ENCODE results near the gene NYAP2.

- no peak for TF ChIP-seq ZNF274 (IDR thresholded peaks at IDR 0.05; ENCODE audit: low read depth, low read length)
- no peak for TF ChIP-seq YY1 (IDR thresholded peaks at IDR 0.05; ENCODE audit: insufficient read depth, insufficient read length)
- no peak for TF ChIP-seq SUZ12 (IDR thresholded peaks at IDR 0.05; ENCODE audit: extremely low read depth, insufficient read depth, insufficient read length)
Observed at GRCh38 chr2:225640550-225640949, 241.0 kb downstream of the NYAP2 start.

Data from NT2/D1 (cell line).